ENCODE results near the gene CDH23.
A peak's percentile ranks its signal among the peaks of the same experiment; 100 is the strongest.

Gene CDH23

DNA sequence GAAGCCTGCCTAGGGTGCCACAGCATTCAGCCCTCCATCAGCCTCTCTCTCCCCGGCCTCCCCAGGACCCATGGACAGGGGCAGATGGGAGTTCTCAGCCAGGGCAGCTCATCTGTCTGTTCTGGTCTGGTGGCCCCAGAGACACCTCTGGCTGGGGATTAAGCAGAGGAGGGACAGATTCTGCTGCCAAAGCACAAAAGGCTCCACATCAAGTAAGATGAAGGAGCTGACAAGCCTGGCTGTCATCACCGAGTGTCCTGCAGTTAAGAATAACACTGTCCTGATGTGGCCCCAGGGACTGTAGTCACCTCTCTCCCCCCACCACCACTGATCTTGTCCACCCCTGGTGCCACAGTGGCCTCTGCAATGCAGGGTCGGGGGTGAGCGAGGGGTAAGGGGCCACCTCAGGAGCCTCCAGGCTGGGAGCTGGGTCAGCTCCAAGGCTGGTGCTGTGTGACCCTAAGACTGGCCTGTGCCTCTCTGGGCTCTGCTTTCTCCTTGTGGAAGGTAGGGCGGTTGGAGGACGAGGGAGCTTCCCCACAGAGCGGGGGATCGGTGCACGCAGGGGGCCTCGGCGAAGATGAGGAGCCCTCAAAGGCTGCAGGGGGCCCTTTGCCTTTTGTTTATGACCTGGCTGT is 304.1 kb downstream of the CDH23 start:
- no peaks in the 10 kb centered on the region for H3K9me3 ChIP-seq (ENCODE audit: control insufficient read depth, low read length)
- no peaks in the 10 kb centered on the region for H3K36me3 ChIP-seq (ENCODE audit: control insufficient read depth, insufficient read depth, low read length)
- peaks cover 31% of the 10 kb centered on the region for H3K4me1 ChIP-seq (ENCODE audit: control insufficient read depth, insufficient read depth, low read length)
- no peaks in the 10 kb centered on the region for H3K27me3 ChIP-seq (ENCODE audit: control insufficient read depth, insufficient read depth, low read length)
- no peak overlapping the region for H3K9ac ChIP-seq (ENCODE audit: low read length)
- H3K4me3 ChIP-seq (ENCODE audit: low read length): no peak overlapping the region

DNA sequence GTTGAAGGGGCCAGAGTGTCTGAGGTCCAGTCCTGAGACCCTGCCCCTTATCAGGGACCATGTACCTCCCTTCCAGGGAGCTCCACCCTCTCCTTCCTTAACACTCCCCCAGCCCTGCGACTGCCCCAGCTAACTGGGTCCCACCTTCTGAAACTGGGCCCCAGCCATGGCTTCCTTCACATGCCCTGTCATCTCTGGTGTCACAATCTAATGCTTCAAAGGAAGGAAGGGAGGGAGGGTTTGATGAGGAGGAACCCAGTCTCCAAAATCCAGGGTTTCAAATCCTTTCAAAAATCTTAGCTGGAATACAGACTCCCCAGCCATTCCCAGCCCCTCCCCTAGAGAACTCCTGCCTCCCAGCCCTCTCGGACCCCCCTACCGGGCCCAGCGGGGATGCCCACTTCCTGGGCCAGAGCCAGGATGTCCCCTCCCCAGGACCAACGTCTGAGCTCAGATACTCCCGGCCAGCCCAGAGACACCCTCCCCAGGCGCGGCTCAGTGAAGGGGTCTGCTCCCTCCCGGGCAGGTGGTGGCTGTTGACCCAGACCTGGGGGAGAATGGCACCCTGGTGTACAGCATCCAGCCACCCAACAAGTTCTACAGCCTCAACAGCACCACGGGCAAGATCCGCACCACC is 304.9 kb downstream of the CDH23 start:
- Histone ChIP-seq H3K27me3 (ENCODE audit: control insufficient read depth, insufficient read depth, low read length) (no peaks in the 10 kb centered on the region), H3K9ac (ENCODE audit: low read length) (no peak overlapping the region), H3K9me3 (ENCODE audit: control insufficient read depth, low read length) (no peaks in the 10 kb centered on the region), H3K36me3 (ENCODE audit: control insufficient read depth, insufficient read depth, low read length) (no peaks in the 10 kb centered on the region), H3K4me1 (ENCODE audit: control insufficient read depth, insufficient read depth, low read length) (peaks cover 23% of the 10 kb centered on the region), H3K4me3 (ENCODE audit: low read length) (no peak overlapping the region)

GRCh38 chr10:71703577-71703976 is 306.9 kb downstream of the CDH23 start:
- Histone ChIP-seq H3K27me3 (ENCODE audit: control insufficient read depth, insufficient read depth, low read length) (no peaks in the 10 kb centered on the region), H3K9ac (ENCODE audit: low read length) (no peak overlapping the region), H3K9me3 (ENCODE audit: control insufficient read depth, low read length) (no peaks in the 10 kb centered on the region), H3K4me3 (ENCODE audit: low read length) (no peak overlapping the region), H3K4me1 (ENCODE audit: control insufficient read depth, insufficient read depth, low read length) (peaks cover 16% of the 10 kb centered on the region), H3K36me3 (ENCODE audit: control insufficient read depth, insufficient read depth, low read length) (no peaks in the 10 kb centered on the region)

DNA sequence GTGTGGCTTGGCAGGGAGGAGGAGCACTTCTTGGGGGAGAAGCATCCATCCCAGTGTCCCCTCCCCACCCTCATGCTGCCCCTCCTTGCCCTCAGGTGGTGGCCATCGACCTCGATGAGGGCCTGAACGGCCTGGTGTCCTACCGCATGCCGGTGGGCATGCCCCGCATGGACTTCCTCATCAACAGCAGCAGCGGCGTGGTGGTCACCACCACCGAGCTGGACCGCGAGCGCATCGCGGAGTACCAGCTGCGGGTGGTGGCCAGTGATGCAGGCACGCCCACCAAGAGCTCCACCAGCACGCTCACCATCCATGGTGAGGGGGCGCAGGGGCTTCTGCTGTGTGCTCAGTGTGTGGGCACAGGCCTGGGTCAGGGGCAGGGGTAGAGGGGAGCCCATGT is 308.1 kb downstream of the CDH23 start:
- peaks cover 21% of the 10 kb centered on the region for H3K4me1 ChIP-seq (ENCODE audit: control insufficient read depth, insufficient read depth, low read length)
- H3K36me3 ChIP-seq (ENCODE audit: control insufficient read depth, insufficient read depth, low read length): no peaks in the 10 kb centered on the region
- H3K27me3 ChIP-seq (ENCODE audit: control insufficient read depth, insufficient read depth, low read length): no peaks in the 10 kb centered on the region
- H3K4me3 ChIP-seq (ENCODE audit: low read length): no peak overlapping the region
- no peak overlapping the region for H3K9ac ChIP-seq (ENCODE audit: low read length)
- no peaks in the 10 kb centered on the region for H3K9me3 ChIP-seq (ENCODE audit: control insufficient read depth, low read length)

GRCh38 chr10:71705582-71705981 is 308.9 kb downstream of the CDH23 start:
- H3K4me3 ChIP-seq (ENCODE audit: low read length): no peak overlapping the region
- H3K36me3 ChIP-seq (ENCODE audit: control insufficient read depth, insufficient read depth, low read length): no peaks in the 10 kb centered on the region
- H3K4me1 ChIP-seq (ENCODE audit: control insufficient read depth, insufficient read depth, low read length): peaks cover 21% of the 10 kb centered on the region
- no peak overlapping the region for H3K9ac ChIP-seq (ENCODE audit: low read length)
- no peaks in the 10 kb centered on the region for H3K9me3 ChIP-seq (ENCODE audit: control insufficient read depth, low read length)
- H3K27me3 ChIP-seq (ENCODE audit: control insufficient read depth, insufficient read depth, low read length): no peaks in the 10 kb centered on the region

- Histone ChIP-seq H3K27me3 (ENCODE audit: control insufficient read depth, insufficient read depth, low read length) (no peaks in the 10 kb centered on the region), H3K36me3 (ENCODE audit: control insufficient read depth, insufficient read depth, low read length) (no peaks in the 10 kb centered on the region), H3K9ac (ENCODE audit: low read length) (no peak overlapping the region), H3K4me1 (ENCODE audit: control insufficient read depth, insufficient read depth, low read length) (peaks cover 21% of the 10 kb centered on the region), H3K4me3 (ENCODE audit: low read length) (no peak overlapping the region), H3K9me3 (ENCODE audit: control insufficient read depth, low read length) (no peaks in the 10 kb centered on the region)
Measured at GRCh38 chr10:71706216-71707121, 309.7 kb downstream of the CDH23 start.

GRCh38 chr10:71707240-71707789 is 310.6 kb downstream of the CDH23 start:
- peaks cover 21% of the 10 kb centered on the region for H3K4me1 ChIP-seq (ENCODE audit: control insufficient read depth, insufficient read depth, low read length)
- H3K27me3 ChIP-seq (ENCODE audit: control insufficient read depth, insufficient read depth, low read length): no peaks in the 10 kb centered on the region

GRCh38 chr10:71708301-71708703 is 311.6 kb downstream of the CDH23 start:
- Histone ChIP-seq H3K9ac (ENCODE audit: low read length) (peak overlapping the region; percentile 3), H3K36me3 (ENCODE audit: control insufficient read depth, insufficient read depth, low read length) (no peaks in the 10 kb centered on the region), H3K27me3 (ENCODE audit: control insufficient read depth, insufficient read depth, low read length) (no peaks in the 10 kb centered on the region), H3K4me1 (ENCODE audit: control insufficient read depth, insufficient read depth, low read length) (peaks cover 29% of the 10 kb centered on the region), H3K4me3 (ENCODE audit: low read length) (no peak overlapping the region), H3K9me3 (ENCODE audit: control insufficient read depth, low read length) (no peaks in the 10 kb centered on the region)

More at GRCh38 chr10:71707240-71707789, 310.6 kb downstream of the CDH23 start:
- H3K36me3 ChIP-seq (ENCODE audit: control insufficient read depth, insufficient read depth, low read length): no peaks in the 10 kb centered on the region
- no peak overlapping the region for H3K9ac ChIP-seq (ENCODE audit: low read length)
- H3K4me3 ChIP-seq (ENCODE audit: low read length): no peak overlapping the region
- H3K9me3 ChIP-seq (ENCODE audit: control insufficient read depth, low read length): no peaks in the 10 kb centered on the region

DNA sequence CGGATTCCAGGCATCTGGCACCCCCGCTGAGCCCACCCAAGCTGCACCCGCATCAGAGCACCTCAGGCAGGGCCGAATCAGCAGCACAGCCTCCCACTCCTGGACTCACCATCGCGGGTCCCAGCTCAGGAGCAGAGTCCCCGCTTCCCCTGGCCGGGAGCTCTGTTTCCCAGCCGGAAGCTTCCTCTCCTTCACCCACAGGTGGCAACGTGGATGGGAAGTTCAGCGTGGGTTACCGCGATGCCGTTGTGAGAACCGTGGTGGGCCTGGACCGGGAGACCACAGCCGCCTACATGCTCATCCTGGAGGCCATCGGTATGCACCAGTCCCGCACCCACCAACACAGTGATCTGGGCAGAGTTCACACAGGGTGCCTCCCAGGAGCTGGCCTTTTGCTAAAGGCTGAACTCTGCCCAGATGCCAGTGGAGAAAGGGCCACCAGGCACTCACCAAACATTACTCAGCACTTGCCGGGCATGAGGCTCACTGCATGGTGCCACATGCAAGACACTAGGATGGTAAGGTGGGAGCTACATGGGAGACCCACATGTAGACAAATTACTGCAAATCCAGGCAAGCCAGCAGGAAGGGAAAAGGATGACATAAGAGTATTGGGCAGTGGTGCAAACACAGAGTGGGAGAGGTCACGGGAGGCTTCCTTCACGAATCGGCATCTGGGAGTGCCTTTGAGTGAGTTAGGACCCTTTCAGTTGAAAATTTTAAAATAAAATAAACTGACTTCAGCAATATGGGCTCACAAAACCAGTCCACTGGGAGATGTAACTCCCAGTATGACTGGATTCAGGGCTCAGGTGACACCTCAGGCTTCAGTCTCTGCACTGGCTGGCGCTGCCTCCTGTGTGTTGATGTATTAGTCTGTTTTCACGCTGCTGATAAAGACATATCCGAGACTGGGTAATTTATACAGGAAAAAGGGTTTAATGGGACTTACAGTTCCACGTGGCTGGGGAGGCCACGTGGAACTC is 312.5 kb downstream of the CDH23 start:
- no peak overlapping the region for H3K4me3 ChIP-seq (ENCODE audit: low read length)
- H3K36me3 ChIP-seq (ENCODE audit: control insufficient read depth, insufficient read depth, low read length): no peaks in the 10 kb centered on the region
- peak overlapping the region; percentile 3 for H3K9ac ChIP-seq (ENCODE audit: low read length)
- H3K4me1 ChIP-seq (ENCODE audit: control insufficient read depth, insufficient read depth, low read length): peaks cover 38% of the 10 kb centered on the region
- H3K9me3 ChIP-seq (ENCODE audit: control insufficient read depth, low read length): no peaks in the 10 kb centered on the region
- H3K27me3 ChIP-seq (ENCODE audit: control insufficient read depth, insufficient read depth, low read length): no peaks in the 10 kb centered on the region

DNA sequence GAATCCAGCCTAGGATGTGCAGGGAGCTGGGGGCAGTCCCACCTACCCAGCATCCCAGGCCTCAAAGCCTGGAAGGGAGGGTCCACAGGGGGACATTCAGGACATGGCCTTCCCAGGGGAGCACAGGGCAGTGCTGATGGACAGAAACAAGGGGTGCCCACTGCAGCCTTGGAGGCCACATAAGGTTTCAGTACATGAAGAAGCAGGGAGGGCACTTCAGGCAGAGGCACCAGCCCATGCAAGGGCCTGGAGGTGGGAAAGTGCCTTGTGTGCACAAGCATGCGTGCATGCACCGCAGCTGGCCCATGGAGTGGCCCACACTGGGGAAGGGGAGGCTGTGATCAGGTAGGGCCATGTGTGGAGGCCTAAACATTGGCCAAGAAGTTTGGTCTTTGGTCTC is 313.8 kb downstream of the CDH23 start:
- no peaks in the 10 kb centered on the region for H3K36me3 ChIP-seq (ENCODE audit: control insufficient read depth, insufficient read depth, low read length)
- H3K9ac ChIP-seq (ENCODE audit: low read length): no peak overlapping the region
- H3K4me1 ChIP-seq (ENCODE audit: control insufficient read depth, insufficient read depth, low read length): peaks cover 51% of the 10 kb centered on the region
- no peaks in the 10 kb centered on the region for H3K27me3 ChIP-seq (ENCODE audit: control insufficient read depth, insufficient read depth, low read length)
- no peaks in the 10 kb centered on the region for H3K9me3 ChIP-seq (ENCODE audit: control insufficient read depth, low read length)
- no peak overlapping the region for H3K4me3 ChIP-seq (ENCODE audit: low read length)

DNA sequence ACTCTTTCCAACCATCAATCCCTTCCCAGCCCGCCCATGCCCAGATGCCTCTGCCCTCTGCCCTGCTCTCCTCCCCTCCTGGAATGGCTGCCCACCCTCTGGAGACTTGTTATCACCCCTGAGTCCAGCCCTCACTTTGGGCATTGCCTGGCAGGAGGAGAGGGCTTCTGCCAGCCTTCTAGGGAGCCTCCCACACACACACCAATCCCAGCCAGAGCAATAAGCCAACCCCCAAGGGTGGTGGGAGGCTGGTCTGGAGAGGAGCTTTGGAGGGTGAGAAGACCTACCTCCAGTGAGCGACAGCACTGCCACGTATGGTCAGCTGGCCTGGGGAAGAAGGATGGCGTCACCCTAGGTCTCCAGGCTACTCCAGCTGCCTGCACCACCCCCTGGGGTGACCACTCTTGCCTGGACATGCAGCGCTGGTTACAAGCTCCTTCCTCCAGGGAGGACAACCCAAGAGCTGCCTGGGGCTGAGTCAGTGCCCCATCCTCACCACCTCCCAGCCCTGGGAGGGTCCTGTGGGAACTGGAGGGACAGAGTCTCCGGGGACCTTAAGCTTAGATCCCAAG is 314.4 kb downstream of the CDH23 start:
- H3K36me3 ChIP-seq (ENCODE audit: control insufficient read depth, insufficient read depth, low read length): no peaks in the 10 kb centered on the region
- peaks cover 54% of the 10 kb centered on the region for H3K4me1 ChIP-seq (ENCODE audit: control insufficient read depth, insufficient read depth, low read length)
- H3K27me3 ChIP-seq (ENCODE audit: control insufficient read depth, insufficient read depth, low read length): no peaks in the 10 kb centered on the region
- H3K4me3 ChIP-seq (ENCODE audit: low read length): no peak overlapping the region
- no peaks in the 10 kb centered on the region for H3K9me3 ChIP-seq (ENCODE audit: control insufficient read depth, low read length)
- H3K9ac ChIP-seq (ENCODE audit: low read length): peak overlapping the region; percentile 17
